Karpas-422 (cell line): ENCODE results near the gene CYP2F1. TPM values are rescaled to one million over a fixed set of nuclear protein-coding genes. Genes with fewer than 3 reads are reported as not detected.
"Not testable (repeated sequence)": the region's sequence is repeated elsewhere in the genome, so short reads cannot be mapped to it uniquely, and the experiment has no call there.

Experiments
- DNase-seq: peaks from one replicate; pipeline ENCODE4 v3.0.0-alpha.2; 2015
- H2AFZ ChIP-seq: fragments of 200-600 bp; sonication (generic); 2 replicates; pipeline ENCODE4 v1.6.1; 2014; ENCODE audit warnings: antibody characterized with exemption, low read length, mixed read lengths
- H3K27ac ChIP-seq: fragments of 200-600 bp; sonication (generic); 2 replicates; pipeline ENCODE4 v1.5.1; 2014; ENCODE audit warnings: mild to moderate bottlenecking, low read length, moderate library complexity
- H3K27me3 ChIP-seq: fragments of 200-600 bp; sonication (generic); 2 replicates; pipeline ENCODE4 v1.6.1; 2014; ENCODE audit warnings: low read length, mixed read lengths
- H3K36me3 ChIP-seq: fragments of 200-600 bp; sonication (generic); 2 replicates; pipeline ENCODE4 v1.6.1; 2014; ENCODE audit warnings: low read length, mixed read lengths; ENCODE audit not compliant: insufficient read depth
- H3K4me1 ChIP-seq: fragments of 200-600 bp; sonication (generic); 2 replicates; pipeline ENCODE4 v1.6.1; 2014; ENCODE audit warnings: mild to moderate bottlenecking, low read length, mixed read lengths
- H3K4me2 ChIP-seq: fragments of 200-600 bp; sonication (generic); 2 replicates; pipeline ENCODE4 v1.6.1; 2014; ENCODE audit warnings: low read length, low read depth, mild to moderate bottlenecking; ENCODE audit not compliant: poor library complexity, severe bottlenecking
- H3K4me3 ChIP-seq: fragments of 200-600 bp; sonication (generic); 2 replicates; pipeline ENCODE4 v1.5.1; 2014; ENCODE audit warnings: mild to moderate bottlenecking, antibody characterized with exemption, low read length, mixed read lengths
- H3K79me2 ChIP-seq: fragments of 200-600 bp; sonication (generic); 2 replicates; pipeline ENCODE4 v1.6.1; 2014; ENCODE audit warnings: mild to moderate bottlenecking, low read length, mixed read lengths
- H3K9ac ChIP-seq: fragments of 200-600 bp; sonication (generic); 2 replicates; pipeline ENCODE4 v1.6.0; 2014; ENCODE audit warnings: low read length
- H3K9me2 ChIP-seq: fragments of 200-600 bp; sonication (generic), shearing (Covaris generic); replicated peaks from 2 replicates; pipeline ENCODE4 v1.6.0; 2014; ENCODE audit warnings: mild to moderate bottlenecking, low read length, moderate library complexity; ENCODE audit not compliant: insufficient read depth
- H3K9me3 ChIP-seq: fragments of 300-700, 200-600 bp; sonication (generic); 2 replicates; pipeline ENCODE4 v1.6.1; 2014; ENCODE audit warnings: low read length, mixed read lengths
- H4K20me1 ChIP-seq: fragments of 200-600 bp; sonication (generic); 2 replicates; pipeline ENCODE4 v1.6.1; 2014; ENCODE audit warnings: mild to moderate bottlenecking, antibody characterized with exemption, low read length, low read depth; ENCODE audit not compliant: insufficient read depth
- total RNA-seq: library from RNA; depleted of rRNA; stranded (reverse); fragments of >200 nt; shearing (Covaris generic); gene quantifications from 2 replicates; pipeline ENCODE4 v1.2.3, GENCODE V29; 2014; ENCODE audit warnings: low replicate concordance

The CYP2F1 gene
- total RNA-seq, 1 experiment from 2014 or later, result not detected

DNA sequence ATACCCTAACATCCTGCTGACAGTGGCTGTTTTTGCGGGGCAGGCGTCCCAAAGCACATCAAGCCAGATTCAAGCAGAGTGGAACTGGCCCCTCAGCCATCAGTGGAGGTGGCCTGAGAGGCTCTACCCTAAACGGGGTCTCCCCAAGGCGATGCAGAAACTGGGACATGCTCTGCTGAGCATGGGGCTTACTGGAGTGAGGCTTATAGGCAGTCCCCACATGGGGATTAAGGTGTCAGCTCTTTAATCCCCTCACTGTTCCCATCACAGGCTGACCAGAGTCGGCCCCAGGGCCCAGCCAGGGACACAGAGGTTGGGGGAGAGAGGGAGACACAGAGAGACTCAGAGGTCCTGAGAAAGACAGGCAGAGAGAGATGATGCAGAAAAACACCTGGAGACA lies 17.0 kb downstream of the CYP2F1 start:
- Histone ChIP-seq H3K79me2 (no peaks in the 10 kb centered on the region), H3K27me3 (no peaks in the 10 kb centered on the region), H3K27ac (no peak overlapping the region), H3K4me2 (no peak overlapping the region), H3K36me3 (no peaks in the 10 kb centered on the region), H2AFZ (no peak overlapping the region), H3K9me3 (no peaks in the 10 kb centered on the region), H3K9me2 (no peaks in the 10 kb centered on the region), H3K4me1 (no peaks in the 10 kb centered on the region), H4K20me1 (no peaks in the 10 kb centered on the region), H3K9ac (no peak overlapping the region), H3K4me3 (no peak overlapping the region)
- no peak for DNase-seq

GRCh38 chr19:41133260-41133659 lies 19.0 kb downstream of the CYP2F1 start:
- Histone ChIP-seq H3K27ac (no peak overlapping the region), H3K9me3 (no peaks in the 10 kb centered on the region), H3K27me3 (no peaks in the 10 kb centered on the region), H3K4me2 (no peak overlapping the region), H3K4me3 (no peak overlapping the region), H3K9me2 (no peaks in the 10 kb centered on the region), H2AFZ (no peak overlapping the region), H3K4me1 (no peaks in the 10 kb centered on the region), H3K9ac (no peak overlapping the region), H3K79me2 (no peaks in the 10 kb centered on the region), H3K36me3 (no peaks in the 10 kb centered on the region), H4K20me1 (no peaks in the 10 kb centered on the region)
- no peak for DNase-seq

GRCh38 chr19:41134616-41135015 lies 20.4 kb downstream of the CYP2F1 start:
- Histone ChIP-seq H3K36me3 (no peaks in the 10 kb centered on the region), H3K79me2 (no peaks in the 10 kb centered on the region), H3K27ac (no peak overlapping the region), H3K9me2 (no peaks in the 10 kb centered on the region), H3K9ac (no peak overlapping the region), H4K20me1 (no peaks in the 10 kb centered on the region), H2AFZ (no peak overlapping the region), H3K9me3 (no peaks in the 10 kb centered on the region), H3K4me1 (no peaks in the 10 kb centered on the region), H3K4me2 (no peak overlapping the region), H3K4me3 (no peak overlapping the region), H3K27me3 (no peaks in the 10 kb centered on the region)
- DNase-seq, result no peak

DNA sequence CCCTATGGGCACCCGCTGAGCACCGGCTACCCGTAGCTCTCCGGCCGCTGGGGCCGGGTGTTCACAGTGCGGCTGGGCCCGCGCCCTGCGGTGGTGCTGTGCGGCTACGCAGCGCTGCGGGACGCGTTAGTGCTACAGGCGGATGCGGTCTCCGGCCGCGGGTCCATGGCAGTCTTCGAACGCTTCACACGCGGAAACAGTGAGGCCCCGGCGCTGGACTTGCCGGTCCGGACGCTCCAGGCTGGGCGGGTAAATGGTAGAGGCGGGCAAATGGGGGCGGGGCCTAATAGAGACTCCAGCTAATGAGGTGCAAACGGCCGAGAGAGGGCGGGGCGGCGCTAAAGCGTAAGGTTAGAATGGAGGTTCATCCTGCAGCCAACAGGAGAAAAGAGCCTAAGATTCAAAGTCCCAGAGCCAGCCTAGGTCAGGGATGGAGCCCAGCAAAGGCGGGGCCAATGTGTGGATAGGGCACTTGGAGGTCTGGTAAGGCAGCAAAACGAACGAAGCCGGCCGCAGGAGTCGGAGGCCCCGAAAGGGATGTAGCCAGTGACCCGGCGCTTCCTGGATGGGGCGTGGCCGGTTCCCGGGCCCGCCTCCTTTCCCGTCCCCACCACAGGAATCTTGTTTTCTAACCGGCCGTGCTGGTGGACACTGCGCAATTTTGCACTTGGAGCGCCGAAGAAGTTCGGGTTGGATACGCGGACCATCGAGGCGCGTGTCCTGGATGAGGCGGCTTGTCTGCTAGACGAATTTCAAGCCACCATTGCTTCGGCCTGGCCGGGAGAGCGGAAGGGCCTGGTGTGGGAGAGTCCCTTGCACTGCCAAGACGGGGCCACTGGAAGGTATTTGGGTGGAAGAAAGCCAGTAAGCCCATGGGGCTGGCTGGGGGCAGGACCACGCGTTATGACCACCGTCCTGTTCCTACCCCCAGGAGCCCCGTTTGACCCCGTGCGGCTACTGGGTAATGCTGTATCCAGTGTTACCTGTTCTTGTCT lies 21.5 kb downstream of the CYP2F1 start:
- not testable (repeated sequence) for H3K9ac ChIP-seq, H3K4me1 ChIP-seq, H3K4me2 ChIP-seq, H2AFZ ChIP-seq, H4K20me1 ChIP-seq, H3K9me2 ChIP-seq, H3K36me3 ChIP-seq, H3K79me2 ChIP-seq, H3K27ac ChIP-seq, H3K9me3 ChIP-seq, H3K27me3 ChIP-seq, H3K4me3 ChIP-seq, DNase-seq

DNA sequence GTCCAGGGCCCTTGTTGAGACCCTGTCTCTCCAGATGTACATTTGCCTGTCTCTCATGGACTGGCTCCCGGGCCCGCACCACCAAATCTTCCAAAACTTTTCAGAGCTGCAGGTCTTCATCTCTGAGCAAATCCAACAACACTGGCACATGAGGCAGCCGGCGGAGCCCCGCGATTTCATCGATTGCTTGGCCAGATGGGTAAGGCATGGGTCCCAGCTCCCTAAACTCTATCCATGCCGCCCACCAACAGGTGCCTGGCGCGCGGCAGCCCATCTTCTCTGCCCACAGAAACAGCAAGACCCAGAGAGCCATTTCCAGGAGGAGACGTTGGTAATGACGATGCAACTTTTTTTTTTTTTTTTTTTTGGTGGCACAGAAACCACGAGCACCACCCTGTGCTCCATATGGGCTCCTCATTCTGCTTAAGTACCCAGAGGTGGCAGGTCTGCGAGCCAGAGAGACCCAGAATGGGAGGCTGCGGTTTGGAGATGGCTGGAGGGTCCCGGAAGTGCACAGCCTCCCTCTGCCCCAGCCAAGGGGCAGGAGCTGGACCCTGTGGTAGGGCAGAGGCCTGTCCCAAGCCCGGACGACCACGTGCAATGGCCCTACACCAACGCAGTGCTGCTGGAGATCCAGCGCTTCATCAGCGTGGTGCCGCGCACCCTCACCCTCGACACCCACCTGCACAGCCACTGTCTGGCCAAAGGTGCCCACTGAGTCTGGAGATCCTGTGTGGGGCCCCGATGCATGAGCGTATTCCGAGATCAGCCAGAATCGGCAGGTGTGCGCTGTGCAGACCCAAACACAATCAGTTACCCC lies 22.6 kb downstream of the CYP2F1 start:
- H3K4me2 ChIP-seq, result no peak overlapping the region
- no peaks in the 10 kb centered on the region for H3K4me1 ChIP-seq
- no peak for DNase-seq
- H3K27me3 ChIP-seq, result no peaks in the 10 kb centered on the region
- H4K20me1 ChIP-seq, result no peaks in the 10 kb centered on the region
- H3K4me3 ChIP-seq, result no peak overlapping the region
- no peaks in the 10 kb centered on the region for H3K79me2 ChIP-seq
- H3K9me2 ChIP-seq, result no peaks in the 10 kb centered on the region
- no peak overlapping the region for H3K9ac ChIP-seq
- no peaks in the 10 kb centered on the region for H3K36me3 ChIP-seq
- no peak overlapping the region for H2AFZ ChIP-seq
- H3K27ac ChIP-seq, result no peak overlapping the region
- H3K9me3 ChIP-seq, result no peaks in the 10 kb centered on the region

- Histone ChIP-seq H3K9me3 (no peaks in the 10 kb centered on the region), H3K4me3 (no peak overlapping the region), H3K4me1 (no peaks in the 10 kb centered on the region), H4K20me1 (no peaks in the 10 kb centered on the region), H3K9ac (no peak overlapping the region), H3K36me3 (no peaks in the 10 kb centered on the region), H2AFZ (no peak overlapping the region), H3K9me2 (no peaks in the 10 kb centered on the region), H3K4me2 (no peak overlapping the region), H3K79me2 (no peaks in the 10 kb centered on the region), H3K27me3 (no peaks in the 10 kb centered on the region), H3K27ac (no peak overlapping the region)
- DNase-seq, result peak; percentile 91
Measured at GRCh38 chr19:41144403-41144802, 30.2 kb downstream of the CYP2F1 start.

DNA sequence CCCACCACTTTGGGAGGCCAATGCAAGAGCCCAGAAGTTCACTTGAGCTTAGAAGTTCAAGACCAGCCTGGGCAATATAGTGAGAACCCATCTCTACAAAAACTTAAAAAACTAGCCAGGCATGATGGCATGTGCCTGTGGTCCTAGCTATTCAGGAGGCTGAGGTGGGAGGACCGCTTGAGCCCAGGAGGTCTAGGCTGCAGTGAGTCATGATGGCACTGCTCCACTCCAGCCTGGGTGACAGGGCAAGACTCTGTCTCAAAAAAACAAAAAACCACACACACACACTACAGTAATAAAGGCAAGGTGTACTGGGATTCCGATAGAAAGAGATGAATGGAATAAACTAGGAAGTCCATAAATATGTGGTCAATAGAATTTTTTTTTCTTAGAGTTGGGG lies 35.6 kb downstream of the CYP2F1 start:
- H2AFZ ChIP-seq, result no peak overlapping the region
- no peaks in the 10 kb centered on the region for H3K9me2 ChIP-seq
- no peak overlapping the region for H3K9ac ChIP-seq

DNA sequence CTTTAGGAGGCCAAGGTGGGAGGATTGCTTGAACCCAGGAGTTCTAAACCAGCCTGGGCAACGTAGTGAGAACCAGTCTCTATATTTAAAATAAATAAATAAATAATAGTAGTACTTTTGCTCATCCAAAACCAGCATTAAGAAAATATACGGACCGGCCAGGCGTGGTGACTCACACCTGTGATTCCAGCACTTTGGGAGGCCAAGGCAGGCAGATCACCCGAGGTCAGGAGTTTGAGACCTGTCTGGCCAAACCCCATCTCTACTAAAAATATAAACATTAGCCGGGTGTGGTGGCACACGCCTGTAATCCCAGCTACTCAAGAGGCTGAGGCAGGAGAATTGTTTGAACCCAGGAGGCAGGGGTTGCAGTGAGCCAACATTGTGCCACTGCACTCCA lies 36.8 kb downstream of the CYP2F1 start:
- not testable (repeated sequence) for H3K36me3 ChIP-seq, H3K27me3 ChIP-seq, DNase-seq, H2AFZ ChIP-seq, H3K4me2 ChIP-seq, H3K27ac ChIP-seq, H3K9me3 ChIP-seq, H3K4me1 ChIP-seq, H3K9ac ChIP-seq, H3K9me2 ChIP-seq, H4K20me1 ChIP-seq, H3K4me3 ChIP-seq, H3K79me2 ChIP-seq

More for the DNA sequence above, 35.6 kb downstream of the CYP2F1 start:
- no peak for DNase-seq
- Histone ChIP-seq H3K4me1 (no peaks in the 10 kb centered on the region), H3K27me3 (no peaks in the 10 kb centered on the region), H3K36me3 (no peaks in the 10 kb centered on the region), H3K9me3 (no peaks in the 10 kb centered on the region), H3K27ac (no peak overlapping the region), H4K20me1 (no peaks in the 10 kb centered on the region), H3K4me3 (no peak overlapping the region), H3K79me2 (no peaks in the 10 kb centered on the region), H3K4me2 (no peak overlapping the region)
